NCI-H2227 (cell line): ENCODE measurements around the gene TTF1.

Source experiments
- DNase-seq: peaks from one replicate; lab custom pipeline; 2025; ENCODE audit not compliant: unreplicated experiment; lab: John Stamatoyannopoulos, UW

TTF1 gene

DNA sequence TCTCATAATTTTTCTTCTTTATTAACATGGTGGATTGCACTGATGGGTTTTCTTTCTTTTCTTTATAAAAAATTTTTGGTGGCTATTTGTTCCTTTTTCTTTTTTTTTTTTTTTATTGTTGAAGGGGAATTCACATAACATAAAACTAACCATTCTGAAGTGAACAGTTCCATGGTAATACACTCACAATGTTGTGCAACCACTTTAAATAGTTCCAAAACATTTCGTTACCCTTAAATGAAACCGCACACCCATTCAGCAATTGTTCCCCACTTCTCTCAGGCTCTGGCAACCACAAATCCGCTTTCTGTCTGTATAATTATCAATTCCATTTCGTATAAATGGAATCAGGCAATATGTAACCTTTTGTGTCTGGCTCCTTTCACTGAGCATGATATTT lies 40.2 kb downstream of the TTF1 start:
- no peak for DNase-seq

DNA sequence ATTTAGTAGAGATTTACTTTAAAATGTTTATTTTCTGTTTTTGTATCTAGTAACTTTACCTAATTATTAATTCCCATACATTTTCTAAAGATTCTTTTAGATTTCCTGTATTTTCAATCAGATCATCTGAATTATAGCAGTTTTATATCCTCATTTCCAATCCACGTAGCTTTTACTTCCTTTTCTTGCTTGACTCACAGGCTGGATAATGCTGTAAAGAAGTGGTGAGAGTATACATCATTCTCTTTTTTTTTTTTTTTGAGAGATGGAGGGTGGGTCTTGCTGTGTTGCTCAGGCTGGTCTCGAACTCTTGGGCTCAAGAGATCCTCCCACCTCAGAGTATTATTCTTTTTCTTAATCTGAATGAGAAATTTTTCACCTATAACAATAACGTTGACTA lies 40.7 kb downstream of the TTF1 start:
- DNase-seq: no peak

DNA sequence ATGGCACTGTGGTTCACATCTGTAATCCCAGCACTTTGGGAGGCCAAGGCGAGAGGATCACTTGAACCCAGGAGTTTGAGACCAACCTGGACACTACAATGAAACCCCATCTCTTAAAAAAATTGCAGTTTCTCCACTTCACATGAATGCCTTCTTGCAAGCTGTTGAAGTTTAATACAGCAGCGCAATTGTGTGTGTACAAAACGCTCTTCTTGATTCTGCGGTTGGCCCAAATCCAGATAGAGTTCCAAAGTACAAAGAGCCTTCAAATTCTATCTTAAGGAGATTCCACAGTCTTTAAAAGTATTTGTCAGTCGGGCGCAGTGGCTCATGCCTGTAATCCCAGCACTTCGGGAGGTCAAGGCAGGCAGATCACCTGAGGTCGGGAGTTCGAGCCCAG lies 42.6 kb downstream of the TTF1 start:
- DNase-seq: no peak

DNA sequence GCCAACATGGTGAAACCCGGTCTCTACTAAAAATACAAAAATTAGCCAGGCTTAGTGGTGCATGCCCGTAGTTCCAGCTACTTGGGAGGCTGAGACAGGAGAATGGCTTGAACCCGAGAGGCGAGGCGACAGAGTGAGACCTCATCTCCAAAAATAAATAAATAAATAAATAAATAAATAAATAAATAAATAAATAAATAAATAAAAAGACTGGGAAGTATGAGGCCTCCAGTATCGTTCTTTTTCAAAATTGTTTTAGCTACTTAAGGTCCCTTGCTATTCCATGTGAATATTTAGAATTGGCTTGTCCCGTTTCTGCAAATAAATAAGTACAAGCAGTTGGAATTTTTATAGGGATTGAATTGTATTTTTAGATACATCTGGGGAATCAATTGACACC lies 48.9 kb downstream of the TTF1 start:
- DNase-seq: no peak

DNA sequence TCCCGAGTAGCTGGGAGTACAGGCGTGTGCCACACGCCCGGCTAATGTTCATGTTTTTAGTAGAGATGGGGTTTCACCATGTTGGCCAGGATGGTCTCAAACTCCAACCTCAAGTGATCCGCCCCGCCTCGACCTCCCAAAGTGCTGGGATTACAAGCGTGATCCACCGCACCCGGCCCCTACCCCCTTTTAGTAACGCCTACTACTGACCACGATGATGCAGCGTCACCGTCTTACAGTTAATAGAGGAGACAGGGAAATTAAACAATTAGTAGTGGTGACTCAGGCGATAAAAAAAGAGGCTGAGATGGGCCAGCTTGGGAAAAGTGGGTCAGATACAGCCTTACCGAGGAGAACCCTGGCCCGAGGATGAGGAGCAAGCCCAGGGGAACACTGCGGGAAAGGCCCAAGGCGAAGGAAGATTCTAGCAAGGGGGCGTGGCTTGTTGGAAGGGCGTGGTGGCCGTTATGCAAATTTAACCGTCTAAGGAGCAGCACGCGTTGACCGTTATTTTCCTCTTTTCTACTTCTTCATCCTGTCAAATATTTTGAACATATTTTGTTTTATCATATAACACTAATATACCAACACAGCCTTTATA lies 50.2 kb downstream of the TTF1 start:
- DNase-seq: no peak

DNA sequence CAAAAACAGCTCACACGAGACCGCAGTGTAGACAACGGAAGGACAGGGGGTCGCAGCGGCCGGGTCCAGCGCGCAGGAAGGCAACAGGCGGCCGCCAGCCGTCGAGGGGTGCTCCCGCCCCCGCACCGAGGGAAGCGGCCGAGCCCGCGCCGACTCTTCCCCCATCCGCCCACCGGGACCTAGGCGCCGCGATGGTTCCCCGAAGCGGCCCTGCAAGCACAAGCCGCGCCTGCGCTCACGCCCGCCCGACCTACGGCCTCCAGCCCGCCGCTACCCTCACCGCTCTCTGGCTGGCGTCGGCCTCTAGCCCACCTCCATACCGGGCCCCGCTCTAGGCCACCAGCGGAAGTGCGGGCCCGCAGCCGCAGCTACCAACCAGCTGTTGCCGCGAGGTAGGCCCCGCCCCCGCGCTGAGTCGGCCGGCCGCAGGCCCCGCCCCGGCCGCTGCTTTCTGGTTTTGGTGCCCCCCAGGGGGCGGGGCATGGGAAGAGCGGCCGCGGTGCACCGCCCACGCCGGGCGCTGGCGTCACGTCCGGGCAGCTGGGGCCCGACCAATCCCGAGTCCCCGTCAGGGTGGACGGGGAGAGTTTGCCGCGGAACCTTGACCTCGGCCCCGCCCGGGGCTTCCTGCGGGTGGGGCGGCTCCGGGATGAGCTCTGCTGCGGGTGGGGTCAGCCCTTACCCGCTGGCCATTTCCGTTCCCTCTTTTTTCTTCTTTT lies 51.8 kb downstream of the TTF1 start, which contains the start of gene SETX:
SETX (minus strand) TSS at position 350 of the 719 bp plus-strand sequence. CDS start 5,558 bp downstream, outside the sequence.
- DNase-seq: peak; percentile 97

DNA sequence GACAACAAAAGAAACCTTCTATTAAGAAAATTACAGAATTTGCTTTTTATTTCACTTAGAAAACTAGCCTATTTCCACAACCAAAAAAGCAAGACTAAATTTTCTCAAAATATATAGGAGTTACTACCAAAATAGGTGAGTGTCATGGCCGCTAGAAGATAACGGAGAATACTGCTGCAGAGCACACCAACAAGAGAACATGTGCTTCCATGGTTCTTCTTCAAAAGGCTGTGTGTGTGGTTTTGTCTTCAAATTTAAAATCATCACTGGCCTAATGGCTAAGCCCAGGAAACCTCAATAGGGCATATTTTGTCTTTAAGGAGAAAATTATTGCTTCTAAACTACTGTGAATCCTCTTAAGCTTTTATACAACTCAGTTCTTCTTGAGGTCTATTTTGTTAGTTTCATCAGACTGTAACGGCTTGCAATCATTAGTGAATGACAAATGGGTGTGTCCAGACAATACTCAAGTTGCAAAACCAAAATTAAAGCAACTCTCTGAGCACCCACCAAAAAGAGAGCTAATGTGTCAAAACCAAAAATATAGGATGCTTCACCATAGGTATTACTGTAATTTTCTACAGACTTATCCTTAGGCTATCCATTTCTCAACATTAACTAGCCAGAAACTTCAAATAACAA lies 55.1 kb downstream of the TTF1 start:
- DNase-seq: no peak

DNA sequence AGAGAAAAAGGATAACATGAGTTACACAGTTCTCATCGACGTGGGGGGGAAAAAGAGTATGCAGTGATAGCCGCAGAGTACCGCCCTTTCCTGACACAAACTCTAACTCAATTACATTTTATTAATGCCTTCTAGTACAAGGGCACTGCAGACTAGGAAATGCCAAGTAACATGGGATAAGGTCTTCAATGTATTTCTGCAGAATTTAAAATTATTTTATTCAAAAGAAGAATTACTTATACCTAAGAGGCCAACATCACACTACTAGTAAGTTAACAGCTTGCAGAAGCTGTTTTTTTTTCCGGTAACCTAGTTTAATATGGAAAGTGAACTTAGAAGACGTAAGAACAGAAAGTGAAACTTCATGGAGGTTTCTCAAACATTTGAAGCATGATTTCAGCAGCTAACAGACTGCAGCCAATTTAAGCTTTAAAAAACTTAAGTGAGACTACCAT lies 55.8 kb downstream of the TTF1 start:
- no peak for DNase-seq

DNA sequence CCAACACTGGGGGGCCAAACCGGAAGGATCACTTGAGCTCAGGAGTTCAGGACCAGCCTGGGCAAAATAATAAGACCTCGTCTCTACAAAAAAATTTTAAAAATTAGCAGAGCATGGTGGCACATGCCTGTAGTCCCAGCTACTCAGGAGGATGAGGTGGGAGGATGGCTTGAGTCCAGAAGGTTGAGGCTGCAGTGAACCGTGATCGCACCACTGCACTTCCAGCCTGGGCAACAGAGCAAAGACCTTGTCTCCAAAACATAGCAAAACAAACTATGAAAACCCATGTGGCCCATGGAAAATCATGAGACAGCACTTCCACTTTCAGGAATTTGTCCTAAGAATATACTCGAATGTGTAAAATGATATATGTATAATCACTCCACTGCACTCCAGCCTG lies 58.0 kb downstream of the TTF1 start:
- DNase-seq: no peak

DNA sequence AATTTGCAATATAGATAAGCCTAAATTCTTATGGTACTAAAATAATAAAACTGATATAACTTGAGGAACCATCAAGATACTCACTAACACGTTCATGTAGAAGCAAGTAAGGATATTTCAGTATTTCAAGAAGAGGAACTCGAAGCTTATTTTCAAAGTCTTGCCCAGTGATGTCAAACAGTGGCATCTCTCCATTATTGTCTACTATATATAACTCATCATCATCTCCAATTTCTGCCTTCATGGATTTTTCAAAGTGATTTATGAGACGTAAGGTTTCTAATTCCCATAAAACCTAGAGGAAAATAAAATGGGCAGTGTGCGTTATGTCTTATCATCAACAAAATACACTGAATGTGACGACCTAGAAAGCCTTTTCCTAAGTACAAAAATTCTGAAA lies 60.5 kb downstream of the TTF1 start:
- DNase-seq: no peak

DNA sequence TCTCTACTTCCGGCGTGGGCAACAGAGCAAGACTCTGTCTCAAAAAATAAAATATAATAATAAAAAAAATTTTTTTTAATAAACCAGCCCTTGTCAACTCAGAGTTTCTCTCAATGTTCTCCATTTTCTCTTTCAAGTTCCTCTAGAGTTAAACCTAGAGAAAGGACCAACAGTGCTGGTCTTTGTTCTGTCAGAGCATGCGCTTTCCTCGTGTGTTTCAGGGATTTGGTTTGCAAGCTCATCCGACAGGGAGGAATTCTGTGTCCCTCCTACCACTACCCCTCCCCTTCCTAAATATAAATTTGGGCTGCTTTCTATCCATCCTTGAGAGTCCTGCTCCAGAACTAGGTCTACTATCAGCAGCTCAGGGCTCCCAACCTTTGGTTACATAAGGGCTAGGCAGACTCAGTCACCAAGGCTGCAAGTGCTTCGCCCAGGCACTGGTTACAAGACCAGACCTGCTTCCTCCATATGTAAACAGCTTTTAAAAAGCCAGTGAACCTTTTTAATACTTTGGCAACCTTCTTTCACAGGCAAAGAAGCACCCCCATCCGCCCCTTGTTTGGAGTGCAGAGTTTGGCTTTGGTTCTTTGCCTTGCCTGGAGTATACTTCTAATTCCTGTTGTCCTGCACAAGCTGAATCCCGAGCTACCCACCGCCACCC lies 65.3 kb downstream of the TTF1 start:
- no peak for DNase-seq

DNA sequence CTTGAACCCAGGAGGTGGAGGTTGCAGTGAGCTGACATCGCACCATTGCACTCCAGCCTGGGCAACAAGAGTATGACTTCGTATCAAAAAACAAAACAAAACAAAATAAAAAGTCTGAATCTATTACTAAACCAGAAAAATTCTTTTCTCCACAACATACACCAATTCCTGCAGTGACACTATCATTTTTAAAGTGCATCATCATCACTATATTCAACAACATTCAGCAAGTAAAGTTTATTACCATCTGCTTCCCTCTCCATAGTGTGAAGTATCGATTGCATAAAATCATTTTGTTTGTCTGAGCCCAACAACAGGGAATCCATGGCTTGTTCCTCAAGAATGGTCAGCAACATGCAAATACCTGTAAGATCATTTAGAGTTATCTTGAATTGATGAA lies 72.3 kb downstream of the TTF1 start:
- DNase-seq: no peak

DNA sequence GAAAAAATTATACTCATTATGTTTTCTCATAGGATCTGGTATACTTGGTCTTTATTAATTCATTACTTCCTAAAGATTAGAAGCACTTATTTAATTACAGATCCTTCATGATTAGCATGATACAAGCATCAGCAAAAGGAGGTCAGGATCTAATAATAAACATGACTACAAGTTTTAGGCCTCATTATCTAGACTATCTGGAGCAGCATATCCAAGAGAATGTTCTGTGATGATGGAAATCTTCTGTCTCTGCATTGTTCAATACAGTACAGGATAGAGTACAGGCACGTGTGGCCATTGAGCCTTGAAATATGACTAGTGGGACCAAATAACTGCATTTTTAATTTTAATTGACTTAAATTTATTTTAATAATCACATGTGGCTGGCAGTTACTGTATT lies 73.1 kb downstream of the TTF1 start:
- no peak for DNase-seq

DNA sequence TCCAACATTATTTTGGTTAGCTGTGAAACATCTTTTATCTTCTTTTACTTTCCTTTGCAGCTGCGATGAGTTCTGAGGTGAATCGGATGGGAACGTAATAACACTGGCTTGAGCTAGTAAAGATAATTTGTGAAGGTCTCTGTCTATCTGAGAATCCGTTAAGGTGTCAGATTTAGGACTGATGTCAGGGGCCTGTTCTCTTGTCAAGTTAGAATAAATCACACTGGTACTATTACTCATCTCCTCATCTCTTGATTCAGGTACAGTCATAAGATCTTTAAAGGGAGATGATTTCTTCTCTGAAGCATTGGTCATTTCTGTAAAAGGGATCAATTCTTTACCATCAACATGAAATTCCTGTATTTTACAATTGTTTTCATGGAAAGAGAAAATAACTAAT lies 78.1 kb downstream of the TTF1 start:
- no peak for DNase-seq

DNA sequence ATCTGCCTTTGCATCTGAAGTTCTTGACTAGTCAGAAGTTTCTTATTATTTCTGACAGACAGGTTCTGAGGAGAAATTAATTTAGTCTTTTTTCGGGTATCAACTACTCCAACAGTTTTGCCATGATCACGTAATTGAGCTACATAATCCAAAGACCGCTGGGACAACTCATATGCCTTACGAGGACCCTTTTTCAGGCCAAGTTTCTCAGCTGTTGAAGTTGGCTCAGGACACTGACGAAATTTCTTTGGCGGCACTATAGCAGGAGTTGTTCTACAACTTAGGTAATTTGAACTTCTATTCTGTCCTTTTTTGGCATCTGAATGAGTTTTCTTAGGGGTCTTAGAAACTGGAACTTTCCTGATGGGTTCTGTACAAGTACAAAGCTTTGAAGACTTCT lies 79.1 kb downstream of the TTF1 start:
- DNase-seq: no peak
